Esophagus muscularis mucosa (tissue), 3 donors: ENCODE data around the gene IL10.

Experiments
- CTCF ChIP-seq, 3 experiments: fragments of 200-600 bp in 2 of 3; fragments of 450-650 bp in 1 of 3; sonication (generic) in 2 of 3; IDR thresholded peaks; one replicate each; pipeline ENCODE4 v1.5.1; 2017 to 2019; ENCODE audit warnings: antibody characterized with exemption in 3 of 3, mild to moderate bottlenecking in 2 of 3, moderate library complexity in 1 of 3
- POLR2A ChIP-seq: fragments of 450-650 bp; IDR thresholded peaks from one replicate; pipeline ENCODE4 v1.6.1; 2017; ENCODE audit warnings: antibody characterized with exemption, moderate library complexity, mild to moderate bottlenecking, low read depth

- TF ChIP-seq CTCF (IDR thresholded peaks at IDR 0.05), result no peak
- no peak for TF ChIP-seq POLR2A
Observed at GRCh38 chr1:206796116-206796515, 23.8 kb upstream of the IL10 start.
